ENCODE data around the gene FPR1.

The FPR1 gene

GRCh38 chr19:51703575-51704515 is 47.8 kb downstream of the FPR1 start:
- DNase-seq, result no peak

DNA sequence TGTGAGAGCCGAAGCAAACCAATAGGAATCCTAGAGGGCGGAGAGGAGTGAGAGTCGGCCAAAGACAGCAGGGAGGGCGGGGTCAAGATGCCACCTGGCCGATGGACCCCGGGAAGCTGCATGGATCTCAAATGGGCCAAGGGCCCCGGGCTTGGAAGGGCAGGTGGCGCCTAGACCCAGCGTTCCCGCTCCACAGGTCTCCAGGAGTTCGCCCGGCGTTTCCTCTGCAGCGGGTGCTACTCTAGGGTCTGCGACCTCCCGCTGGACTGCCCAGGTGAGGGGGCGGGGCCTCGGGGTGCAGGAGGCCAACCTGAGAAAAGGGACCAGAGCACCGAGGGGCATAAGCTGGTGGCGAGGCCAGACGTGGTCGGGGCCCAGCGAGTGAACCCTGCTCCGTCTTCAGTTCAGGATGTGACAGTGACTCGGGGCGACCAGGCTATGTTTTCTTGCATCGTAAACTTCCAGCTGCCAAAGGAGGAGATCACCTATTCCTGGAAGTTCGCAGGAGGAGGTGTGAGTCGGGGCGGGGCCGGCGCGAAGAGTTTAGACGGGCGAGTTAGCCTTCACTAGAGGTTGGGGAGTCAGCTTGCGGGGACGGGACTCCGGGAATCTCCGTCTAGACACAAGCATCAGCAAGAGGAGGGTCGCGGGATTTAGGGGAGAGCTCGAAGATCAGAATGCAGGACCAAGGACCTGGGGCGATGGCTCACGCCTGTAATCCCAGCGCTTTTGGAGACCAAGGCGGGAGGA is 48.7 kb downstream of the FPR1 start:
- DNase-seq, result no peak

GRCh38 chr19:51702103-51702824 is 49.4 kb downstream of the FPR1 start:
- DNase-seq, result no peak

- no peak for DNase-seq
These were observed 50.1 kb downstream of the FPR1 start for GRCh38 chr19:51701468-51702100.

- no peak for DNase-seq
These were observed 52.5 kb downstream of the FPR1 start for GRCh38 chr19:51699170-51699569.

DNA sequence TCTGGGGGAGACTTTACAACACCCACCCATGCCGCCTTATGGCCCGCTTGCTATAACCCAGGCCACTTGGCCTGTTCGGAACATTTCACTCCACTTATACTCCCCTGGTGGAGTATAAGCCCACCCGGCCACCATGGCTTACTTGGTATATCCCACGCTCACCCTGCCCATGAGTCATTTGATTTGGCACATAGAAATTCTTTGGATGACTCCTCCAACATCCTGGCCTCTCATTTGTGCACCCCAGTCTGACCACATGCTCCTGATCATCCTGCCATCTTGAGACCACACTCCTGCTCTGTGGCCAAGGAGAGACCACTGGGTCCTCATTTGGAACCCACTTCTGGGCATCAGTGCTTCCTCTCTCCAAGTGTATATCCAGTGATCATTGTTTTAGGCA is 53.4 kb downstream of the FPR1 start:
- DNase-seq, result no peak

- DNase-seq, result no peak
These were observed 54.4 kb downstream of the FPR1 start for GRCh38 chr19:51697169-51697776.

DNA sequence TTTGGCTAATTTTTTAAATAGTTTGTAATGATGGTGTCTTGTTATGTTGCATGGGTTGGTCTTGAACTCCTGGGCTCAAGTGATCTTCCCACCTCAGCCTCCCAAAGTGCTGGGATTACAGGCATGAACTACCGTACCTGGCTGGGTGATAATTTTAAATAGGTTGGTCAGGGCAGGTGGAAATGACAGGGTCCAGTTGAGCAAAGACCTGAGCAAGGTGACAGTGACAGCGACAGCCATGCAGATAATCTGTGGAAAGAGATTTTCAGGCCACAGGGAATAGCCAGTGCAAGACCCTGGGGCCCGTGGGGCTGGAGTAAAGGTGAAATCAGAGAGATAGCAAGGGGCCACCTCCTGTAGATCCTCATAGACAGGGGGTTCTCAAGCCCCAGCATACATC is 55.1 kb downstream of the FPR1 start:
- no peak for DNase-seq

Measured in NCI-H2107 (cell line).